B cell (primary cell): ENCODE results near the gene DEPDC1B. TPM values are rescaled to one million over a fixed set of nuclear protein-coding genes. Genes with fewer than 3 reads are reported as not detected.
"Not testable (repeated sequence)": the region's sequence is repeated elsewhere in the genome, so short reads cannot be mapped to it uniquely, and the experiment has no call there.

Experiments
- ATAC-seq: fragments of 200-7000 bp; cut with Tn5 transposase; one replicate; pipeline ENCODE4 v1.10.0; 2021; ENCODE audit warnings: low read depth, mild to moderate bottlenecking, moderate number of reproducible peaks, moderate library complexity
- CTCF ChIA-PET: fragments of 350-600 bp; sonication (Branson Sonifier 250); formaldehyde crosslinking; loops from one replicate; lab custom pipeline; 2021; ENCODE audit warnings: antibody characterized with exemption, inconsistent platforms; lab: Charles Lee
- POLR2A ChIA-PET: fragments of 350-600 bp; sonication (Branson Sonifier 250); formaldehyde crosslinking; loops from one replicate; lab custom pipeline; 2021; ENCODE audit warnings: antibody characterized with exemption; lab: Charles Lee
- DNase-seq: peaks from one replicate; pipeline ENCODE4 v3.0.0; 2013
- H2AFZ ChIP-seq: 2 replicates; pipeline ENCODE4 v1.6.1; 2012; ENCODE audit warnings: mild to moderate bottlenecking, low read depth, low read length; ENCODE audit not compliant: insufficient read depth, poor library complexity, severe bottlenecking
- H3K27ac ChIP-seq, 2 donors: 1 replicate in 1 of 2; 2 replicates in 1 of 2; pipeline ENCODE4 v1.5.1; 2012 to 2013; ENCODE audit warnings: low read length in 2 of 2, mild to moderate bottlenecking in 2 of 2, moderate library complexity in 1 of 2
- H3K27me3 ChIP-seq, 4 experiments: fragments of 200-600 bp in 1 of 4; sonication (generic) in 1 of 4; replicated peaks in 1 of 4; 1 replicate in 2 of 4; 2 replicates in 2 of 4; pipeline versions ENCODE4 v1.6.1 to v1.7.0; 2013 to 2016; ENCODE audit warnings: low read length in 3 of 4, mild to moderate bottlenecking in 2 of 4, mixed read lengths in 1 of 4, moderate library complexity in 1 of 4; ENCODE audit not compliant: insufficient read depth in 4 of 4, control insufficient read depth in 3 of 4; ENCODE audit errors: control extremely low read depth in 1 of 4
- H3K36me3 ChIP-seq, 2 experiments: replicated peaks in 1 of 2; 1 replicate in 1 of 2; 2 replicates in 1 of 2; pipeline versions ENCODE4 v1.6.1 to v1.7.1; 2013; ENCODE audit warnings: low read length in 1 of 2; ENCODE audit not compliant: insufficient read depth in 2 of 2, control insufficient read depth in 1 of 2; ENCODE audit errors: control extremely low read depth in 1 of 2, extremely low read depth in 1 of 2
- H3K4me1 ChIP-seq, 2 donors: fragments of 200-600 bp in 1 of 2; sonication (generic) in 1 of 2; 1 replicate in 1 of 2; 2 replicates in 1 of 2; pipeline versions ENCODE4 v1.5.1 to v1.6.1; 2013 to 2017; ENCODE audit warnings: low read length in 2 of 2; ENCODE audit not compliant: control insufficient read depth in 2 of 2, insufficient read depth in 2 of 2
- H3K4me2 ChIP-seq: replicated peaks from 2 replicates; pipeline ENCODE3; 2012; ENCODE audit warnings: mild to moderate bottlenecking, low read depth, low read length; ENCODE audit not compliant: poor library complexity, severe bottlenecking
- H3K4me3 ChIP-seq, 5 experiments: fragments of 200-600 bp in 1 of 5; sonication (generic) in 1 of 5; 1 replicate in 3 of 5; 2 replicates in 2 of 5; pipeline versions ENCODE4 v1.5.1 to v1.7.0; 2011 to 2016; ENCODE audit warnings: low read length in 4 of 5, mild to moderate bottlenecking in 4 of 5, low read depth in 2 of 5, control low read depth in 1 of 5, moderate library complexity in 1 of 5; ENCODE audit not compliant: insufficient read depth in 1 of 5; ENCODE audit errors: control extremely low read depth in 1 of 5, extremely low read depth in 1 of 5
- H3K79me2 ChIP-seq: fragments of 200-600 bp; sonication (generic); one replicate; pipeline ENCODE4 v1.6.0; 2016; ENCODE audit warnings: low read length; ENCODE audit not compliant: control insufficient read depth, insufficient read depth
- H3K9ac ChIP-seq: fragments of 200-600 bp; sonication (generic); 2 replicates; pipeline ENCODE4 v1.6.1; 2017; ENCODE audit warnings: mild to moderate bottlenecking, low read length, moderate library complexity
- H3K9me3 ChIP-seq, 3 donors: one replicate each; pipeline versions ENCODE4 v1.6.1 to v1.7.1; 2013; ENCODE audit warnings: low read length in 2 of 3; ENCODE audit not compliant: control insufficient read depth in 2 of 3, insufficient read depth in 1 of 3; ENCODE audit errors: control extremely low read depth in 1 of 3
- H4K20me1 ChIP-seq: 2 replicates; pipeline ENCODE4 v1.6.0; 2012; ENCODE audit warnings: mild to moderate bottlenecking, low read length; ENCODE audit not compliant: insufficient read depth, control insufficient read depth, poor library complexity, severe bottlenecking
- H3K27ac Mint-ChIP-seq: one replicate; pipeline ENCODE4 v1.8.0; 2021; ENCODE audit warnings: mixed read lengths
- H3K27me3 Mint-ChIP-seq: one replicate; pipeline ENCODE4 v1.8.0; 2021; ENCODE audit warnings: mixed read lengths
- H3K4me1 Mint-ChIP-seq: one replicate; pipeline ENCODE4 v1.8.0; 2021; ENCODE audit warnings: mixed read lengths
- H3K4me3 Mint-ChIP-seq: one replicate; pipeline ENCODE4 v1.8.0; 2021; ENCODE audit warnings: mixed read lengths
- H3K9me3 Mint-ChIP-seq: one replicate; pipeline ENCODE4 v1.8.0; 2022; ENCODE audit warnings: mixed read lengths; ENCODE audit not compliant: insufficient read depth
- CTCF ChIP-seq: fragments of 200-600 bp; IDR thresholded peaks from one replicate; pipeline ENCODE4 v1.8.0; 2022; ENCODE audit warnings: antibody characterized with exemption, mild to moderate bottlenecking
- EZH2 ChIP-seq: IDR thresholded peaks from 2 replicates; pipeline ENCODE4 v1.6.1; 2012; ENCODE audit warnings: borderline replicate concordance, low read depth, mild to moderate bottlenecking, moderate library complexity, low read length; ENCODE audit not compliant: insufficient read depth, poor library complexity, severe bottlenecking
- WGBS: methylation state at CpG from one replicate; pipeline ENCODE4 v1.1.5; 2013; ENCODE audit warnings: missing lambda C conversion rate; ENCODE audit not compliant: insufficient coverage; 5-methylcytosine and 5-hydroxymethylcytosine counted together
- intact Hi-C: fragments of 100-400 bp; cut with micrococcal nuclease; formaldehyde crosslinking; loops from one replicate; pipeline ENCODE4 v1.10.0; 2022
- polyA plus RNA-seq: library from polyadenylated mRNA; depleted of rRNA; stranded (reverse); fragments of >200 nt; gene quantifications from 2 replicates; pipeline ENCODE4 v1.2.3, GENCODE V29; 2012
- total RNA-seq, 2 donors: library from RNA; stranded (reverse); fragments of 120-200 nt in 1 of 2; gene quantifications; 1 replicate in 1 of 2; 2 replicates in 1 of 2; pipeline versions ENCODE4 v1.2.3 to v1.2.4, GENCODE V29; 2013 to 2022

DEPDC1B gene
- total and polyA plus RNA-seq, 2 donors (not counting 1 experiment from before 2014, with no cell fraction given) = 0.04 to 0.25 TPM

GRCh38 chr5:60594715-60595477 lies 105.1 kb downstream of the DEPDC1B start:
- Histone ChIP-seq H3K4me2 (no peak overlapping the region), H3K79me2 (no peaks in the 10 kb centered on the region), H3K27ac (no peak overlapping the region), H3K36me3 (no peaks in the 10 kb centered on the region), H3K27me3 (no peaks in the 10 kb centered on the region), H3K4me1 (peaks cover 12 to 18% of the 10 kb centered on the region in 2 donors), H3K9ac (no peak overlapping the region), H3K9me3 (no peaks in the 10 kb centered on the region), H4K20me1 (no peaks in the 10 kb centered on the region), H3K4me3 (no peak overlapping the region), H2AFZ (no peak overlapping the region)
- Mint-ChIP-seq H3K27ac (no peak overlapping the region), H3K27me3 (no peaks in the 10 kb centered on the region), H3K4me1 (peaks cover 22% of the 10 kb centered on the region), H3K9me3 (peaks cover under 1% of the 10 kb centered on the region), H3K4me3 (no peak overlapping the region)
- ChIA-PET CTCF (interaction anchor here (1.0 kb wide), 1 partner anchor 780 kb away, joined by 3 read pairs; no protein-coding TSS in a partner anchor), POLR2A (interaction anchor here (0.6 kb wide), 1 partner anchor 104 kb away, joined by 3 read pairs; no protein-coding TSS in a partner anchor)
- 92% methylated on average over 2 of the region's 4 CpGs for WGBS
- intact Hi-C loops = no loop called here
- TF ChIP-seq CTCF = no peak
- no peak for TF ChIP-seq EZH2
- ATAC-seq (no peak), DNase-seq (no peak)

GRCh38 chr5:60590172-60590571 lies 109.8 kb downstream of the DEPDC1B start:
- Histone ChIP-seq H3K9ac (no peak overlapping the region), H3K4me3 (no peak overlapping the region), H3K36me3 (no peaks in the 10 kb centered on the region), H3K4me1 (peaks cover 9 to 10% of the 10 kb centered on the region in 2 donors), H2AFZ (no peak overlapping the region), H4K20me1 (no peaks in the 10 kb centered on the region), H3K4me2 (no peak overlapping the region), H3K27ac (no peak overlapping the region), H3K79me2 (no peaks in the 10 kb centered on the region), H3K27me3 (no peaks in the 10 kb centered on the region), H3K9me3 (no peaks in the 10 kb centered on the region)
- CTCF ChIA-PET = interaction anchor here (1.1 to 1.8 kb wide), 4 partner anchors 76 to 780 kb away, joined by 3 to 7 read pairs (median 6); no protein-coding TSS in a partner anchor
- Mint-ChIP-seq H3K27ac (no peak overlapping the region), H3K9me3 (peaks cover 3% of the 10 kb centered on the region), H3K27me3 (no peaks in the 10 kb centered on the region), H3K4me3 (no peak overlapping the region), H3K4me1 (peaks cover 10% of the 10 kb centered on the region)
- no peak for ATAC-seq
- no CpG with 5 or more reads among the region's 2 CpGs for WGBS
- POLR2A ChIA-PET = no interaction called here
- TF ChIP-seq CTCF = no peak
- TF ChIP-seq EZH2 = no peak
- DNase-seq = no peak
- intact Hi-C loops = no loop called here

DNA sequence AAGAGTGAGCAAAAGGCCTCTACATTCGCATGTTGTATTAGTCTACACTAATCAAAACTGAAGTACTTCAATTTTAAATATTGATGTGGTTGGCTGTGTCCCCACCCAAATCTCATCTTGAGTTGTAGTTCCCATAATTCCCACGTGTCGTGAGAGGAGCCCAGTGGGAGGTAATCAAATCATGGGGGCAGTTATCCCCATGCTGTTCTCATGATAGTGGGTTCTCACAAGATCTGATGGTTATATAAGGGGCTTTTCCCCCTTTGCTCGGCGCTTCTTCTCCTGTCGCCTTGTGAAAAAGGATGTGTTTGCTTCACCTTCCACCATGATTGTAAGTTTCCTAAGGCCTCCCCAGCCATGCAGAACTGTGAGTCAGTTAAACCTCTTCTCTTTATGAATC lies 112.7 kb downstream of the DEPDC1B start:
- CTCF ChIA-PET = interaction anchor here (2.7 to 4.6 kb wide), 2 partner anchors 292 to 774 kb away, joined by 12 to 54 read pairs; no protein-coding TSS in a partner anchor
- intact Hi-C loops, H3K9ac ChIP-seq, H4K20me1 ChIP-seq, ATAC-seq, H3K4me2 ChIP-seq, H3K4me3 ChIP-seq, DNase-seq, H3K79me2 ChIP-seq, H3K27ac Mint-ChIP-seq, H3K27ac ChIP-seq, POLR2A ChIA-PET, H3K27me3 ChIP-seq, H3K36me3 ChIP-seq, H3K27me3 Mint-ChIP-seq, H2AFZ ChIP-seq, H3K9me3 ChIP-seq, H3K4me3 Mint-ChIP-seq, H3K9me3 Mint-ChIP-seq: not testable (repeated sequence)
- peaks cover 15% of the 10 kb centered on the region for H3K4me1 Mint-ChIP-seq
- H3K4me1 ChIP-seq = peaks cover 9 to 10% of the 10 kb centered on the region in 2 donors
- no CpG with 5 or more reads among the region's 6 CpGs for WGBS
